ENCODE measurements around the gene SCFD2. TPM values are rescaled to one million over a fixed set of nuclear protein-coding genes. Genes with fewer than 3 reads are reported as not detected.

Gene SCFD2
- total RNA-seq, 1 donor from 2014 or later = 15.8 TPM

- no peak for DNase-seq (ENCODE audit: low spot score)
Measured at GRCh38 chr4:52932591-52933470, 433.0 kb downstream of the SCFD2 start.

GRCh38 chr4:52931243-52931642 lies 434.6 kb downstream of the SCFD2 start:
- no peak for DNase-seq (ENCODE audit: low spot score)

- DNase-seq (ENCODE audit: low spot score) = no peak
Measured at GRCh38 chr4:52926196-52926974, 439.5 kb downstream of the SCFD2 start.

- DNase-seq (ENCODE audit: low spot score) = no peak
Measured at GRCh38 chr4:52925531-52925968, 440.3 kb downstream of the SCFD2 start.

- DNase-seq (ENCODE audit: low spot score) = no peak
Measured at GRCh38 chr4:52919461-52919860, 446.4 kb downstream of the SCFD2 start.

- DNase-seq (ENCODE audit: low spot score) = no peak
Measured at GRCh38 chr4:52917817-52918216, 448.0 kb downstream of the SCFD2 start.

GRCh38 chr4:52915730-52916300 lies 450.0 kb downstream of the SCFD2 start:
- no peak for DNase-seq (ENCODE audit: low spot score)

GRCh38 chr4:52915191-52915590 lies 450.7 kb downstream of the SCFD2 start:
- no peak for DNase-seq (ENCODE audit: low spot score)

GRCh38 chr4:52914051-52914605 lies 451.7 kb downstream of the SCFD2 start:
- peak; percentile 42 for DNase-seq (ENCODE audit: low spot score)

- no peak for DNase-seq (ENCODE audit: low spot score)
Measured at GRCh38 chr4:52912608-52913007, 453.3 kb downstream of the SCFD2 start.

GRCh38 chr4:52911684-52912294 lies 454.1 kb downstream of the SCFD2 start:
- peak; percentile 80 for DNase-seq (ENCODE audit: low spot score)

- DNase-seq (ENCODE audit: low spot score) = no peak
Measured at GRCh38 chr4:52910115-52910514, 455.7 kb downstream of the SCFD2 start.

- no peak for DNase-seq (ENCODE audit: low spot score)
Measured at GRCh38 chr4:52907510-52907909, 458.4 kb downstream of the SCFD2 start.

- peak; percentile 40 for DNase-seq (ENCODE audit: low spot score)
Measured at GRCh38 chr4:52904421-52904820, 461.4 kb downstream of the SCFD2 start.

GRCh38 chr4:52903273-52903672 lies 462.6 kb downstream of the SCFD2 start:
- no peak for DNase-seq (ENCODE audit: low spot score)

- no peak for DNase-seq (ENCODE audit: low spot score)
Measured at GRCh38 chr4:52894443-52894842, 471.4 kb downstream of the SCFD2 start.

GRCh38 chr4:52892880-52893279 lies 473.0 kb downstream of the SCFD2 start:
- DNase-seq (ENCODE audit: low spot score) = no peak

- no peak for DNase-seq (ENCODE audit: low spot score)
Measured at GRCh38 chr4:52891743-52892142, 474.1 kb downstream of the SCFD2 start.

- no peak for DNase-seq (ENCODE audit: low spot score)
Measured at GRCh38 chr4:52890521-52890791, 475.4 kb downstream of the SCFD2 start.

- DNase-seq (ENCODE audit: low spot score) = no peak
Measured at GRCh38 chr4:52889778-52890520, 475.9 kb downstream of the SCFD2 start.

GRCh38 chr4:52889354-52889753 lies 476.5 kb downstream of the SCFD2 start:
- no peak for DNase-seq (ENCODE audit: low spot score)
